Measurements from ENCODE around the gene MALAT1. TPM values are rescaled to one million over a fixed set of nuclear protein-coding genes. Genes with fewer than 3 reads are reported as not detected.

Gene MALAT1
- total RNA-seq, 4 donors from 2014 or later = 16,732 to 21,734 (median 18,618) TPM

DNA sequence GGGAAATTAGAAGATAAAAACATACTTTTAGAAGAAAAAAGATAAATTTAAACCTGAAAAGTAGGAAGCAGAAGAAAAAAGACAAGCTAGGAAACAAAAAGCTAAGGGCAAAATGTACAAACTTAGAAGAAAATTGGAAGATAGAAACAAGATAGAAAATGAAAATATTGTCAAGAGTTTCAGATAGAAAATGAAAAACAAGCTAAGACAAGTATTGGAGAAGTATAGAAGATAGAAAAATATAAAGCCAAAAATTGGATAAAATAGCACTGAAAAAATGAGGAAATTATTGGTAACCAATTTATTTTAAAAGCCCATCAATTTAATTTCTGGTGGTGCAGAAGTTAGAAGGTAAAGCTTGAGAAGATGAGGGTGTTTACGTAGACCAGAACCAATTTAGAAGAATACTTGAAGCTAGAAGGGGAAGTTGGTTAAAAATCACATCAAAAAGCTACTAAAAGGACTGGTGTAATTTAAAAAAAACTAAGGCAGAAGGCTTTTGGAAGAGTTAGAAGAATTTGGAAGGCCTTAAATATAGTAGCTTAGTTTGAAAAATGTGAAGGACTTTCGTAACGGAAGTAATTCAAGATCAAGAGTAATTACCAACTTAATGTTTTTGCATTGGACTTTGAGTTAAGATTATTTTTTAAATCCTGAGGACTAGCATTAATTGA lies 1.0 kb downstream of the MALAT1 start:
- TF ChIP-seq CTCF (IDR thresholded peaks at IDR 0.05; ENCODE audit: low read depth) = no peak

GRCh38 chr11:65500387-65501185 lies 1.7 kb downstream of the MALAT1 start:
- TF ChIP-seq CTCF (IDR thresholded peaks at IDR 0.05; ENCODE audit: low read depth) = no peak

- no peak for TF ChIP-seq CTCF (IDR thresholded peaks at IDR 0.05; ENCODE audit: low read depth)
These were observed 2.3 kb downstream of the MALAT1 start for GRCh38 chr11:65501186-65501471.

DNA sequence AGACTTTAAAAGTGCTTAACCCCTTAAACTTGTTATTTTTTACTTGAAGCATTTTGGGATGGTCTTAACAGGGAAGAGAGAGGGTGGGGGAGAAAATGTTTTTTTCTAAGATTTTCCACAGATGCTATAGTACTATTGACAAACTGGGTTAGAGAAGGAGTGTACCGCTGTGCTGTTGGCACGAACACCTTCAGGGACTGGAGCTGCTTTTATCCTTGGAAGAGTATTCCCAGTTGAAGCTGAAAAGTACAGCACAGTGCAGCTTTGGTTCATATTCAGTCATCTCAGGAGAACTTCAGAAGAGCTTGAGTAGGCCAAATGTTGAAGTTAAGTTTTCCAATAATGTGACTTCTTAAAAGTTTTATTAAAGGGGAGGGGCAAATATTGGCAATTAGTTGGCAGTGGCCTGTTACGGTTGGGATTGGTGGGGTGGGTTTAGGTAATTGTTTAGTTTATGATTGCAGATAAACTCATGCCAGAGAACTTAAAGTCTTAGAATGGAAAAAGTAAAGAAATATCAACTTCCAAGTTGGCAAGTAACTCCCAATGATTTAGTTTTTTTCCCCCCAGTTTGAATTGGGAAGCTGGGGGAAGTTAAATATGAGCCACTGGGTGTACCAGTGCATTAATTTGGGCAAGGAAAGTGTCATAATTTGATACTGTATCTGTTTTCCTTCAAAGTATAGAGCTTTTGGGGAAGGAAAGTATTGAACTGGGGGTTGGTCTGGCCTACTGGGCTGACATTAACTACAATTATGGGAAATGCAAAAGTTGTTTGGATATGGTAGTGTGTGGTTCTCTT lies 2.8 kb downstream of the MALAT1 start:
- no peak for TF ChIP-seq CTCF (IDR thresholded peaks at IDR 0.05; ENCODE audit: low read depth)

GRCh38 chr11:65502274-65502554 lies 3.4 kb downstream of the MALAT1 start:
- no peak for TF ChIP-seq CTCF (IDR thresholded peaks at IDR 0.05; ENCODE audit: low read depth)

GRCh38 chr11:65502555-65503367 lies 3.9 kb downstream of the MALAT1 start:
- no peak for TF ChIP-seq CTCF (IDR thresholded peaks at IDR 0.05; ENCODE audit: low read depth)

Data from subcutaneous adipose tissue (tissue), 4 donors.